Breast epithelium (tissue), 3 donors: ENCODE results near the gene SEC61A1.

Experiments used
- CTCF ChIP-seq, 3 donors: fragments of 450-650 bp; IDR thresholded peaks; one replicate each; pipeline ENCODE4 v1.5.1; 2016 to 2017; ENCODE audit warnings: antibody characterized with exemption in 3 of 3, mild to moderate bottlenecking in 3 of 3, moderate library complexity in 3 of 3
- POLR2AphosphoS5 ChIP-seq, 3 donors: sonication (generic); formaldehyde crosslinking; IDR thresholded peaks; one replicate each; pipeline ENCODE4 v1.6.1; 2017; ENCODE audit warnings: antibody characterized with exemption in 3 of 3

GRCh38 chr3:128021768-128022372 lies 30.4 kb upstream of the SEC61A1 start:
- TF ChIP-seq CTCF (IDR thresholded peaks at IDR 0.05) (no peak), POLR2AphosphoS5 (IDR thresholded peaks at IDR 0.05) (no peak)
